Posterior vena cava (tissue), 2 donors: ENCODE data around the gene RNF112. TPM values are rescaled to one million over a fixed set of nuclear protein-coding genes. Genes with fewer than 3 reads are reported as not detected.
A peak's percentile ranks its signal among the peaks of the same experiment; 100 is the strongest.

ENCODE experiments used
- DNase-seq: peaks from one replicate; pipeline ENCODE4 v3.0.0-alpha.2; 2020; ENCODE audit warnings: low spot score
- intact Hi-C, 2 donors: fragments of 100-400 bp; cut with DNase I; formaldehyde crosslinking; loops; one replicate each; pipeline versions ENCODE4 v1.14.1 to v1.14.2; 2022 to 2023
- total RNA-seq, 2 donors: library from RNA; stranded (reverse); fragmentation: NEBNext Ultra II Directional; extraction: Animal tissue kit (Norgen Biotek cat#: 25700); gene quantifications; one replicate each; pipeline ENCODE4 v1.2.1, GENCODE V29; 2021
- donor health status: DM: yes; HTN: yes; CAD: no.
- donor health status: DM: yes; HTN: yes; CAD: no.

RNF112 gene
- total RNA-seq, 2 donors from 2014 or later, result 8.4 to 12.6 TPM

- intact Hi-C loops, result no loop called here
- peak; percentile 93 for DNase-seq
Measured at GRCh38 chr17:19386051-19386929, 24.7 kb upstream of the RNF112 start.

- intact Hi-C loops, result no loop called here
- peak; percentile 93 for DNase-seq
Measured at GRCh38 chr17:19386974-19387920, 23.8 kb upstream of the RNF112 start, which contains the start of gene MFAP4. Gene MFAP4, minus strand, starts transcription at chr17:19387190. Its CDS starts 35 bp downstream, at chr17:19387155.

- intact Hi-C loops, result loop anchor here in 1 of 2 donors (1.0 kb wide), 1 partner anchor 42 kb away; no protein-coding TSS in a partner anchor
- peak; percentile 80 for DNase-seq
Measured at GRCh38 chr17:19387921-19388521, 23.0 kb upstream of the RNF112 start.

GRCh38 chr17:19388791-19389785, 21.9 kb upstream of the RNF112 start:
- intact Hi-C loops, result loop anchor here in 1 of 2 donors (1.0 kb wide), 1 partner anchor 43 kb away; no protein-coding TSS in a partner anchor
- peak; percentile 66 for DNase-seq

GRCh38 chr17:19390951-19391350, 20.1 kb upstream of the RNF112 start:
- peak; percentile 25 for DNase-seq

GRCh38 chr17:19391432-19391831, 19.6 kb upstream of the RNF112 start:
- intact Hi-C loops, result no loop called here
- DNase-seq, result peak; percentile 38

More at GRCh38 chr17:19390951-19391350, 20.1 kb upstream of the RNF112 start:
- intact Hi-C loops, result no loop called here

GRCh38 chr17:19392303-19392702, 18.7 kb upstream of the RNF112 start:
- peak; percentile 36 for DNase-seq

GRCh38 chr17:19397556-19398041, 13.4 kb upstream of the RNF112 start:
- DNase-seq, result peak; percentile 23
- intact Hi-C loops, result no loop called here

More at GRCh38 chr17:19392303-19392702, 18.7 kb upstream of the RNF112 start:
- intact Hi-C loops, result loop anchor here in 1 of 2 donors (2.0 kb wide), 1 partner anchor 18 kb away; the partner anchor contains the start of gene RNF112

- peak; percentile 89 for DNase-seq
- intact Hi-C loops, result no loop called here
Measured at GRCh38 chr17:19398301-19399181, 12.5 kb upstream of the RNF112 start.

GRCh38 chr17:19399750-19400450, 11.1 kb upstream of the RNF112 start:
- intact Hi-C loops, result no loop called here
- DNase-seq, result peak; percentile 44

GRCh38 chr17:19401321-19402010, 9.6 kb upstream of the RNF112 start:
- DNase-seq, result no peak
- intact Hi-C loops, result no loop called here

GRCh38 chr17:19402171-19402570, 8.9 kb upstream of the RNF112 start:
- intact Hi-C loops, result no loop called here

GRCh38 chr17:19403021-19403420, 8.0 kb upstream of the RNF112 start:
- intact Hi-C loops, result no loop called here
- DNase-seq, result no peak

More at GRCh38 chr17:19402171-19402570, 8.9 kb upstream of the RNF112 start:
- DNase-seq, result no peak

GRCh38 chr17:19404264-19404663, 6.8 kb upstream of the RNF112 start:
- DNase-seq, result no peak
- intact Hi-C loops, result no loop called here

GRCh38 chr17:19405114-19405513, 5.9 kb upstream of the RNF112 start:
- intact Hi-C loops, result no loop called here

More at GRCh38 chr17:19405114-19405513, 5.9 kb upstream of the RNF112 start:
- DNase-seq, result no peak
